H1 (cell line): ENCODE data around the gene GPR141. TPM values are rescaled to one million over a fixed set of nuclear protein-coding genes. Genes with fewer than 3 reads are reported as not detected.

ENCODE experiments used
- JUND ChIP-seq: IDR thresholded peaks from 2 replicates; pipeline ENCODE4 v1.6.1; 2011; ENCODE audit warnings: mild to moderate bottlenecking, improper control_type of control experiment, low read length
- RXRA ChIP-seq: IDR thresholded peaks from 2 replicates; pipeline ENCODE4 v1.6.1; 2011; ENCODE audit warnings: low read depth, mild to moderate bottlenecking, low read length, moderate library complexity; ENCODE audit not compliant: insufficient read depth
- TEAD4 ChIP-seq: IDR thresholded peaks from 2 replicates; pipeline ENCODE4 v1.6.1; 2012; ENCODE audit warnings: low read depth, low read length, inconsistent platforms, mixed read lengths
- polyA plus RNA-seq, 7 experiments: library from polyadenylated mRNA; depleted of rRNA in 3 of 7; stranded (reverse) in 5 of 7; unstranded in 2 of 7; fragments of >200 nt in 5 of 7; fragments of 200-250 nt in 2 of 7; gene quantifications; 1 replicate in 5 of 7; 2 replicates in 1 of 7; 4 replicates in 1 of 7; pipeline versions ENCODE4 v1.2.1 to v1.2.3, GENCODE V29; 2011 to 2013; ENCODE audit warnings: missing spikeins in 2 of 7, mixed read lengths in 2 of 7
- total RNA-seq: library from RNA; stranded (reverse); fragmentation: NEBNext Ultra II Directional; extraction: Animal tissue kit (Norgen Biotek cat#: 25700); gene quantifications from 2 replicates; pipeline ENCODE4 v1.2.1, GENCODE V29; 2021

GPR141 gene
- total and polyA plus RNA-seq, 2 of the 8 experiments (the other 6 are each of a cell fraction or from before 2014, with no cell fraction given): 0.45 to 1.0 TPM

DNA sequence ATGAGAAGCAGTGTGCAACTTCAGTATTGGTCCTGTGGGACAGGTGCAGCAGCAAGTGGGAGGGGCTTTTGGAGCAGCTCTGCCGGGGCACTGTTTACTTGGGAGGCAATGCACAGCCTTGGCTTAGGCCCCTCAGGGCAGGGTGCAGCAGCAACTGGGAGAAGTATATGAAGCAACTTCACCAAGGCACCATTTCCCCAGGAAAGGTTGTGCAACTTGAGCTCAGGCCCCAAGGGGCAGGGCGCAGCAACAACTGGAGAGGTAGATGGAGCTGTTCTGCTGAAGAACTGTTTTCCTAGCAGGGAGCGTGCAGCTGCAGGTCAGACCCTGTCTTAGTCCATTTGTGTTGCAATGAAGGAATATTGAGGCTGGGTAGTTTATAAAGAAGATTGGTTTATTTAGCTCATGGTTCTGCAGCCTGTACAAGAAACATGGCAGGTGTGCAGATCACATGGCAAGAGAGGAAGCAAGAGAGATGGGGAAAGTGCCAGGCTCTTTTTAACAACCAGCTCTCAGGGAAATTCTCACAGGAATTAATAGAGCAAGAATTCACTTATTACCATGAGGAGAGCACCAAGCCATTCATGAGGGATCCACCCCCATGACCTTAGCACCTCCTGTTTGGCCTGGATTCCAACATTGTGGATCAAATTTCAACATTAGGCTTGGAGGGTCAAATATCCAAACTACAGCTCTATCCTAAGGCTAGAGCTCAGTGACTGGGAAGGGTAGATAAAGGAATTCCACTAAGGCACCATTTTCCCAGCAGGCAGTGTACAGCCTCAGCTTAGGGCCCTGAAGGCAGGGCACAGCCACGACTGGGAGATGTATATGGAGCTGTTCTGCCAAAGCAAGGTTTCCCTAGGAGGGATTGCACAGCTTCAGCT is 10.9 kb downstream of the GPR141 start (continued):
- TF ChIP-seq RXRA (no peak), JUND (no peak), TEAD4 (no peak)
